IMR-90 (cell line): Measurements from ENCODE around the gene DNAJC6. TPM values are rescaled to one million over a fixed set of nuclear protein-coding genes. Genes with fewer than 3 reads are reported as not detected.

ENCODE experiments used
- ELK1 ChIP-seq: fragments of 150-350 bp; IDR thresholded peaks from 2 replicates; pipeline ENCODE4 v1.6.1; 2016; ENCODE audit warnings: low read depth, mild to moderate bottlenecking, low read length, moderate library complexity, borderline replicate concordance
- MAFK ChIP-seq: IDR thresholded peaks from 2 replicates; pipeline ENCODE4 v1.6.1; 2012; ENCODE audit warnings: low read depth, low read length, improper control_type of control experiment
- RAD21 ChIP-seq: IDR thresholded peaks from 2 replicates; pipeline ENCODE4 v1.6.1; 2012; ENCODE audit warnings: low read length, improper control_type of control experiment
- RFX5 ChIP-seq: IDR thresholded peaks from 2 replicates; pipeline ENCODE4 v1.8.0; 2012; ENCODE audit warnings: low read depth, mild to moderate bottlenecking, low read length, moderate library complexity
- polyA plus RNA-seq, 3 experiments: library from polyadenylated mRNA; depleted of rRNA; stranded (reverse); fragments of >200 nt; gene quantifications; 2 replicates each; pipeline ENCODE4 v1.2.3, GENCODE V29; 2012; ENCODE audit warnings: low replicate concordance in 1 of 3
- total RNA-seq: library from RNA; depleted of rRNA; stranded (reverse); fragments of >200 nt; gene quantifications from 2 replicates; pipeline ENCODE4 v1.2.3, GENCODE V29; 2012
- TF ChIP-seq, protein P1 (sequence below): fragments of 150-350 bp; IDR thresholded peaks from 2 replicates; pipeline ENCODE4 v1.6.1; 2017; ENCODE audit warnings: mild to moderate bottlenecking, antibody characterized with exemption, low read length, low read depth

The DNAJC6 gene
- total and polyA plus RNA-seq, 2 of the 4 experiments (the other 2 are of a cell fraction): 0.05 to 0.18 TPM

DNA sequence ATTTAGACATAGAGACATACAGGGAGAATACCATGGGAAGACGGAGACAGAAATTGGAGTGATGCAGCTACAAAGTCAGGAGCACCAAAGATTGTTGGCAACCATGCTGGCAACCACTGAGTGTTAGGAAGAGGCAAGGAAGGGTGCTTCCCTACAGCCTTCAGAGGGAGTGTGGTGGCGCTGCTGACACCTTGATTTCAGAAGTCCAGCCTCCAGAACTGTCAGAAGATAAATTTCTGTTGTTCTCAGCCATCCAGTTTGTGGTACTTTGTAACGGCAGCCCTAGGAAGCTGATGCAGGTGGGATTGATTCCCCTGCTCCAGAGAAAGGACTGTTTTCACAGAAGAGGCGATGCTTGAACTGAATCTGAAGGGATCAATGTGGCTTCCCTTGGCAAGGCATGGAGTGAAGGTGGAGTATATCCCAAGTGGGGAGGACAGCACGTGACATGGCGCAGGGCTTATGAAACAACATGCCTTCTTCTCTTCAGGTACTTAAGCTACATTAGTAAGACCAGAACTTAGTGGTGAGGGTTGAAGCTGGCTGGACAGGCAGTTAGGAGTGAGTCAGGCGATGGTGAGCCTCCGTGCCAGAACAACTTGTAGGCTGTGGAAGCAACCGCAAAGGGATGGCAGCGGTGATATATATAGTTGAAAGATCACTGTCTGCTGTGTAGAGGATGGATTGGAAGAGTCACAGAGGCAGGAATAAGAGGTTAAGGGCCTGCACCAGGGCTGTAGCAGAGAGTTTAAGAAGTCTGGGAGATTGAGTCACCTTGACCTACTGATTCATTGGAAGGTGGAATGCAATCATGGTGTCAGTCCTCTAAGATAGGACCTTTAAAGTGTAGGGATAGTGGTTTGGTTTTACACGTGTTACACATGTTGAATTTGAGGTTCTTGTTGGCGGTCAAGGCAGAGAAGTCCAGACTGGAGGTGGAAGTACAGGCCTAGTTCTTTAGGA lies 113.2 kb downstream of the DNAJC6 start (continued):
- TF ChIP-seq, protein P1, sequence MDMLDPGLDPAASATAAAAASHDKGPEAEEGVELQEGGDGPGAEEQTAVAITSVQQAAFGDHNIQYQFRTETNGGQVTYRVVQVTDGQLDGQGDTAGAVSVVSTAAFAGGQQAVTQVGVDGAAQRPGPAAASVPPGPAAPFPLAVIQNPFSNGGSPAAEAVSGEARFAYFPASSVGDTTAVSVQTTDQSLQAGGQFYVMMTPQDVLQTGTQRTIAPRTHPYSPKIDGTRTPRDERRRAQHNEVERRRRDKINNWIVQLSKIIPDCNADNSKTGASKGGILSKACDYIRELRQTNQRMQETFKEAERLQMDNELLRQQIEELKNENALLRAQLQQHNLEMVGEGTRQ: no peak
- TF ChIP-seq RAD21 (no peak), ELK1 (no peak), MAFK (no peak), RFX5 (no peak)
